Bone marrow (tissue), 2 donors: ENCODE results near the gene MRPS35.

Source experiments
- DNase-seq, 2 donors: peaks; one replicate each; lab custom pipeline; 2025; lab: John Stamatoyannopoulos, UW

Gene MRPS35

GRCh38 chr12:27710592-27711316 is at the start of gene MRPS35:
Gene MRPS35 (plus strand): TSS chr12:27710832. CDS start chr12:27710844, 12 bp downstream.
- peak; percentile 81 to 90 for DNase-seq

GRCh38 chr12:27665704-27666103 is 44.9 kb upstream of the MRPS35 start:
- DNase-seq: no peak

GRCh38 chr12:27666510-27666909 is 44.1 kb upstream of the MRPS35 start:
- DNase-seq: no peak

- no peak for DNase-seq
Observed at GRCh38 chr12:27667540-27667939, 43.1 kb upstream of the MRPS35 start.

GRCh38 chr12:27672051-27672450 is 38.6 kb upstream of the MRPS35 start:
- no peak for DNase-seq

- no peak for DNase-seq
Observed at GRCh38 chr12:27672643-27673042, 38.0 kb upstream of the MRPS35 start.

GRCh38 chr12:27673101-27673718 is 37.4 kb upstream of the MRPS35 start:
- DNase-seq: no peak

- no peak for DNase-seq
Observed at GRCh38 chr12:27674989-27675388, 35.6 kb upstream of the MRPS35 start.

GRCh38 chr12:27680619-27681018 is 30.0 kb upstream of the MRPS35 start:
- DNase-seq: no peak

- no peak for DNase-seq
Observed at GRCh38 chr12:27682534-27682933, 28.1 kb upstream of the MRPS35 start.

GRCh38 chr12:27685274-27685673 is 25.4 kb upstream of the MRPS35 start:
- no peak for DNase-seq

GRCh38 chr12:27686147-27686546 is 24.5 kb upstream of the MRPS35 start:
- no peak for DNase-seq

GRCh38 chr12:27688671-27689070 is 22.0 kb upstream of the MRPS35 start:
- DNase-seq: no peak

- DNase-seq: no peak
Observed at GRCh38 chr12:27689558-27690180, 21.0 kb upstream of the MRPS35 start.

- DNase-seq: no peak
Observed at GRCh38 chr12:27693403-27693802, 17.2 kb upstream of the MRPS35 start.

GRCh38 chr12:27695556-27696292 is 14.9 kb upstream of the MRPS35 start:
- no peak for DNase-seq

- no peak for DNase-seq
Observed at GRCh38 chr12:27696293-27696652, 14.4 kb upstream of the MRPS35 start, which contains the start of gene REP15. Gene REP15 (plus strand): TSS chr12:27696447. CDS start chr12:27696563, 116 bp downstream.

- no peak for DNase-seq
Observed at GRCh38 chr12:27696864-27697564, 13.6 kb upstream of the MRPS35 start.

- peak; percentile 4 to 52 for DNase-seq
Observed at GRCh38 chr12:27703720-27704452, 6.7 kb upstream of the MRPS35 start.

GRCh38 chr12:27705263-27705662 is 5.4 kb upstream of the MRPS35 start:
- no peak for DNase-seq

GRCh38 chr12:27707216-27707615 is 3.4 kb upstream of the MRPS35 start:
- DNase-seq: no peak
